OCI-LY3 (cell line): ENCODE results near the gene PSPC1.

Experiments used
- H2AFZ ChIP-seq: fragments of 200-600, 300-600 bp; shearing (Covaris generic); 2 replicates; pipeline ENCODE4 v1.6.0; 2014; ENCODE audit warnings: antibody characterized with exemption, low read depth, low read length
- H3K27ac ChIP-seq: fragments of 200-600, 300-600 bp; sonication (generic); 2 replicates; pipeline ENCODE4 v1.5.1; 2014; ENCODE audit warnings: mild to moderate bottlenecking, low read length, moderate library complexity, mixed read lengths
- H3K27me3 ChIP-seq: fragments of 200-600, 300-600 bp; sonication (generic); 2 replicates; pipeline ENCODE4 v1.6.1; 2014; ENCODE audit warnings: low read depth, low read length, mixed read lengths
- H3K36me3 ChIP-seq: fragments of 200-600, 300-600 bp; sonication (generic); replicated peaks from 2 replicates; pipeline ENCODE3; 2014; ENCODE audit warnings: low read depth, low read length, mixed read lengths
- H3K4me1 ChIP-seq: fragments of 300-600, 200-600 bp; sonication (generic); 2 replicates; pipeline ENCODE4 v1.6.1; 2014; ENCODE audit warnings: low read length, mixed read lengths
- H3K4me2 ChIP-seq: fragments of 200-600, 300-600 bp; sonication (generic); 2 replicates; pipeline ENCODE4 v1.6.1; 2014; ENCODE audit warnings: low read length, mixed read lengths
- H3K4me3 ChIP-seq: fragments of 300-600, 200-600 bp; sonication (generic); 2 replicates; pipeline ENCODE4 v1.5.1; 2014; ENCODE audit warnings: antibody characterized with exemption, mild to moderate bottlenecking, low read length, moderate library complexity
- H3K79me2 ChIP-seq: fragments of 300-600, 200-600 bp; shearing (Covaris generic); 2 replicates; pipeline ENCODE4 v1.6.1; 2014; ENCODE audit warnings: mild to moderate bottlenecking, low read length, mixed read lengths
- H3K9ac ChIP-seq: fragments of 300-600, 200-600 bp; shearing (Covaris generic); 2 replicates; pipeline ENCODE4 v1.6.0; 2014; ENCODE audit warnings: mild to moderate bottlenecking, low read length, moderate library complexity
- H3K9me3 ChIP-seq: fragments of 200-600, 300-600 bp; shearing (Covaris generic); 2 replicates; pipeline ENCODE4 v1.6.1; 2014; ENCODE audit warnings: low read length, mixed read lengths; ENCODE audit not compliant: insufficient read depth
- H4K20me1 ChIP-seq: fragments of 200-600, 300-600 bp; sonication (generic); 2 replicates; pipeline ENCODE4 v1.6.1; 2016; ENCODE audit warnings: low read length, mixed read lengths; ENCODE audit not compliant: insufficient read depth
- CTCF ChIP-seq: fragments of 200-600, 300-600 bp; sonication (generic); IDR thresholded peaks from 2 replicates; pipeline ENCODE4 v1.5.1; 2014; ENCODE audit warnings: antibody characterized with exemption, low read length, low read depth
- EZH2phosphoT487 ChIP-seq: fragments of 200-600 bp; shearing (Covaris generic); IDR thresholded peaks from 2 replicates; pipeline ENCODE4 v1.6.1; 2018; ENCODE audit warnings: antibody characterized with exemption, mixed run types, low read depth

PSPC1 gene

GRCh38 chr13:19668778-19669177 lies 114.0 kb downstream of the PSPC1 start:
- no peak overlapping the region for H2AFZ ChIP-seq
- TF ChIP-seq EZH2phosphoT487 (no peak), CTCF (no peak)
- no peak overlapping the region for H3K4me2 ChIP-seq
- H3K27me3 ChIP-seq: no peaks in the 10 kb centered on the region
- peaks cover 4% of the 10 kb centered on the region; the same call in 1 of the 2 replicates for H3K4me1 ChIP-seq
- H3K9ac ChIP-seq: no peak overlapping the region
- H3K9me3 ChIP-seq: no peaks in the 10 kb centered on the region
- no peaks in the 10 kb centered on the region for H3K79me2 ChIP-seq
- H3K36me3 ChIP-seq: peaks cover 78% of the 10 kb centered on the region
- no peak overlapping the region for H3K27ac ChIP-seq
- no peaks in the 10 kb centered on the region for H4K20me1 ChIP-seq
- no peak overlapping the region for H3K4me3 ChIP-seq

- peaks cover 62% of the 10 kb centered on the region for H3K36me3 ChIP-seq
- no peaks in the 10 kb centered on the region for H4K20me1 ChIP-seq
- peaks cover 4% of the 10 kb centered on the region; the same call in 1 of the 2 replicates for H3K4me1 ChIP-seq
- TF ChIP-seq CTCF (no peak), EZH2phosphoT487 (no peak)
- H3K4me2 ChIP-seq: no peak overlapping the region
- H3K4me3 ChIP-seq: no peak overlapping the region
- H2AFZ ChIP-seq: no peak overlapping the region
- no peak overlapping the region for H3K9ac ChIP-seq
- H3K27me3 ChIP-seq: no peaks in the 10 kb centered on the region
- no peaks in the 10 kb centered on the region for H3K9me3 ChIP-seq
- H3K79me2 ChIP-seq: no peaks in the 10 kb centered on the region
- no peak overlapping the region for H3K27ac ChIP-seq
Measured at GRCh38 chr13:19665427-19665859, 117.3 kb downstream of the PSPC1 start.

- H3K27me3 ChIP-seq: no peaks in the 10 kb centered on the region
- H3K4me2 ChIP-seq: no peak overlapping the region
- peaks cover 4% of the 10 kb centered on the region; the same call in 1 of the 2 replicates for H3K4me1 ChIP-seq
- H4K20me1 ChIP-seq: no peaks in the 10 kb centered on the region
- no peak overlapping the region for H3K27ac ChIP-seq
- no peak overlapping the region for H3K9ac ChIP-seq
- H3K79me2 ChIP-seq: no peaks in the 10 kb centered on the region
- no peak overlapping the region for H2AFZ ChIP-seq
- peaks cover 55% of the 10 kb centered on the region for H3K36me3 ChIP-seq
- no peaks in the 10 kb centered on the region for H3K9me3 ChIP-seq
- no peak overlapping the region for H3K4me3 ChIP-seq
- TF ChIP-seq CTCF (no peak), EZH2phosphoT487 (no peak)
Measured at GRCh38 chr13:19664481-19665230, 118.1 kb downstream of the PSPC1 start.

DNA sequence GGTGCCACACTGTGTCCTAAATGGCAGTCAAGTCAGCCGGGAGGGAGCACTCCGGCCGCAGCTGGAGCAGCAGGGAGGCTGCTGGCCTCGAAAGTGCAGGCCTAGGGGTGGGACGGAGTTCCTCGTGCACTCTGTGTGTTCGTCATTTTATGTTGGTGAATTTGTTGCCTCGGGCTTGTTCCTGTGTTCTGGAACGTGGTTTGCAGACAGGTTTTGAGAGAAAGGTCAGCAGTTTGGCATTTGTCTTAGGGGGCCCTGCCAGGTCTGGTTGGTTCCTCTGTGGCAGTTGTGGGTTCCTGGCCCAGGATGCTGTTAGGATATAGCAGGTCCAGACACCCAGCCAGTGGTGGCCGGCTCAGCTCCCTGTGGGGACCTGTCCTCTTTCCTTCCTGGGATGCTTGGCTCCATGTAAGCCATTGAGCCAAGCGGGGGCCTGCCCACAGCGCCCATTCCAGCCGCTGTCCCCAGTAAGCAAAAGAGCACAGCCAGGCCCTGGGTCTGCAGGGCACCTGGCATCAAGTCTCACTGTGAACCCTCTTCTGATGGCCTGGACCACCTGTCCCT lies 119.2 kb downstream of the PSPC1 start:
- no peak for TF ChIP-seq EZH2phosphoT487
- TF ChIP-seq CTCF: no peak
- Histone ChIP-seq H3K36me3 (peaks cover 59% of the 10 kb centered on the region), H3K79me2 (no peaks in the 10 kb centered on the region), H3K4me2 (no peak overlapping the region), H3K27ac (no peak overlapping the region), H4K20me1 (no peaks in the 10 kb centered on the region), H3K4me3 (no peak overlapping the region), H3K9ac (no peak overlapping the region), H3K27me3 (no peaks in the 10 kb centered on the region), H2AFZ (no peak overlapping the region), H3K9me3 (no peaks in the 10 kb centered on the region), H3K4me1 (peaks cover 4% of the 10 kb centered on the region; the same call in 1 of the 2 replicates)
